HCT116 (cell line): Measurements from ENCODE around the gene OPN3. TPM values are rescaled to one million over a fixed set of nuclear protein-coding genes. Genes with fewer than 3 reads are reported as not detected.

Experiments
- ATAC-seq: fragments of 200-7000 bp; cut with Tn5 transposase; 2 replicates; pipeline ENCODE4 v1.9.1; 2020; ENCODE audit warnings: mild to moderate bottlenecking, moderate library complexity
- BruUV-seq: library from RNA; stranded (reverse); fragments of 400-500 nt; replicated peaks from 2 replicates; lab custom pipeline; 2021; lab: Mats Ljungman, UMichigan
- CTCF ChIA-PET: fragments of 300-600 bp; sonication (Branson Sonifier 250); formaldehyde crosslinking; loops from one replicate; lab custom pipeline; 2021; ENCODE audit warnings: antibody characterized with exemption; lab: Charles Lee
- POLR2A ChIA-PET: fragments of 300-600, 350-600 bp; sonication (Branson Sonifier 250); formaldehyde crosslinking; loops from one replicate; lab custom pipeline; 2021; ENCODE audit warnings: antibody characterized with exemption; lab: Charles Lee
- RAD21 ChIA-PET, 2 experiments: fragments of 300-600 bp; sonication (Branson Sonifier 250); formaldehyde crosslinking; loops; one replicate each; lab custom pipeline; 2023; ENCODE audit warnings: low total read pairs in 2 of 2; ENCODE audit not compliant: uncharacterized antibody in 2 of 2, unreplicated experiment in 2 of 2, low non-redundant PET in 1 of 2; lab: Charles Lee
- DNase-seq: peaks from one replicate; pipeline ENCODE4 v3.0.0-alpha.2; 2010; ENCODE audit warnings: low read depth, low spot score
- H2AFZ ChIP-seq: fragments of 200-600 bp; shearing (Covaris generic), sonication (generic); 2 replicates; pipeline ENCODE4 v1.6.1; 2017; ENCODE audit warnings: low read depth, mixed run types, mixed read lengths, antibody characterized with exemption, low read length; ENCODE audit not compliant: poor library complexity, severe bottlenecking
- H3K27ac ChIP-seq: 2 replicates; pipeline ENCODE4 v1.5.1; 2012; ENCODE audit warnings: low read depth, low read length
- H3K27me3 ChIP-seq: fragments of 200-600 bp; sonication (generic); 2 replicates; pipeline ENCODE4 v1.6.1; 2016; ENCODE audit warnings: mixed run types, low read length, mixed read lengths; ENCODE audit not compliant: insufficient read depth
- H3K36me3 ChIP-seq, 2 experiments: fragments of 200-500 bp in 1 of 2; fragments of 200-600 bp in 1 of 2; sonication (Bioruptor generic) in 1 of 2; sonication (generic) in 1 of 2; 2 replicates each; pipeline versions ENCODE4 v1.5.1 to v1.6.1; 2014 to 2016; ENCODE audit warnings: low read length in 2 of 2, inconsistent platforms in 1 of 2, mixed read lengths in 1 of 2, mixed run types in 1 of 2; ENCODE audit not compliant: insufficient read depth in 2 of 2, control insufficient read depth in 1 of 2
- H3K4me1 ChIP-seq, 2 experiments: fragments of 200-600 bp in 1 of 2; sonication (generic) in 1 of 2; 2 replicates each; pipeline versions ENCODE4 v1.5.1 to v1.6.1; 2012 to 2017; ENCODE audit warnings: low read length in 2 of 2, inconsistent platforms in 1 of 2, mild to moderate bottlenecking in 1 of 2, mixed read lengths in 1 of 2, mixed run types in 1 of 2, moderate library complexity in 1 of 2; ENCODE audit not compliant: insufficient read depth in 2 of 2, control insufficient read depth in 1 of 2
- H3K4me2 ChIP-seq: fragments of 200-600 bp; sonication (generic); 2 replicates; pipeline ENCODE4 v1.6.1; 2017; ENCODE audit warnings: mixed run types, low read length, mixed read lengths
- H3K4me3 ChIP-seq, 2 experiments: fragments of 200-600 bp in 1 of 2; sonication (generic) in 1 of 2; replicated peaks in 1 of 2; 2 replicates each; pipeline ENCODE4 v1.5.1; 2011 to 2016; ENCODE audit warnings: low read length in 2 of 2, control low read depth in 1 of 2, low read depth in 1 of 2, mild to moderate bottlenecking in 1 of 2, mixed read lengths in 1 of 2, mixed run types in 1 of 2
- H3K79me2 ChIP-seq: fragments of 200-600 bp; sonication (generic); 2 replicates; pipeline ENCODE4 v1.6.1; 2017; ENCODE audit warnings: mild to moderate bottlenecking, mixed run types, low read length, moderate library complexity, mixed read lengths; ENCODE audit not compliant: insufficient read depth
- H3K9ac ChIP-seq: fragments of 200-600 bp; sonication (generic); 2 replicates; pipeline ENCODE4 v1.6.1; 2016; ENCODE audit warnings: low read length, mixed read lengths
- H3K9me2 ChIP-seq: fragments of 200-600 bp; sonication (generic), shearing (Covaris generic); 2 replicates; pipeline ENCODE4 v1.6.1; 2017; ENCODE audit warnings: mixed run types, mild to moderate bottlenecking, moderate library complexity; ENCODE audit not compliant: insufficient read depth
- H3K9me3 ChIP-seq, 2 experiments: fragments of 200-500 bp in 1 of 2; fragments of 200-600 bp in 1 of 2; sonication (Bioruptor generic) in 1 of 2; sonication (generic) in 1 of 2; 2 replicates each; pipeline ENCODE4 v1.6.1; 2014 to 2017; ENCODE audit warnings: low read length in 2 of 2, mixed read lengths in 2 of 2, inconsistent platforms in 1 of 2, low read depth in 1 of 2, mild to moderate bottlenecking in 1 of 2, mixed run types in 1 of 2, moderate library complexity in 1 of 2; ENCODE audit not compliant: control insufficient read depth in 1 of 2, insufficient read depth in 1 of 2
- H4K20me1 ChIP-seq: fragments of 200-600 bp; sonication (generic), shearing (Covaris generic); 2 replicates; pipeline ENCODE4 v1.6.1; 2017; ENCODE audit warnings: mixed run types, mild to moderate bottlenecking, moderate library complexity; ENCODE audit not compliant: insufficient read depth
- CBX3 ChIP-seq: IDR thresholded peaks from 2 replicates; pipeline ENCODE4 v1.6.1; 2012; ENCODE audit warnings: low read depth
- CEBPB ChIP-seq: IDR thresholded peaks from 2 replicates; pipeline ENCODE4 v1.6.1; 2012; ENCODE audit warnings: low read depth
- ELF1 ChIP-seq: IDR thresholded peaks from 2 replicates; pipeline ENCODE4 v1.6.1; 2012; ENCODE audit warnings: low read depth, borderline replicate concordance
- EZH2 ChIP-seq: fragments of 200-600 bp; sonication (generic); IDR thresholded peaks from 2 replicates; pipeline ENCODE4 v1.6.1; 2017; ENCODE audit warnings: antibody characterized with exemption, mixed run types
- FOSL1 ChIP-seq: IDR thresholded peaks from 2 replicates; pipeline ENCODE4 v1.6.1; 2012; ENCODE audit warnings: low read depth
- MAX ChIP-seq: IDR thresholded peaks from 2 replicates; pipeline ENCODE4 v1.6.1; 2012
- POLR2AphosphoS5 ChIP-seq: IDR thresholded peaks from 2 replicates; pipeline ENCODE4 v1.6.1; 2011; ENCODE audit warnings: mild to moderate bottlenecking, low read depth, low read length, moderate library complexity
- RAD21 ChIP-seq: IDR thresholded peaks from 2 replicates; pipeline ENCODE4 v1.6.1; 2012; ENCODE audit warnings: low read depth, mild to moderate bottlenecking
- SP1 ChIP-seq: IDR thresholded peaks from 2 replicates; pipeline ENCODE4 v1.6.1; 2012; ENCODE audit warnings: low read depth
- SRF ChIP-seq: IDR thresholded peaks from 2 replicates; pipeline ENCODE4 v1.6.1; 2012; ENCODE audit warnings: low read depth
- TCF7L2 ChIP-seq: IDR thresholded peaks from 2 replicates; pipeline ENCODE4 v1.7.0; 2011; ENCODE audit warnings: borderline replicate concordance, inconsistent platforms; ENCODE audit not compliant: insufficient read depth, insufficient read length; ENCODE audit errors: extremely low read depth
- YY1 ChIP-seq: IDR thresholded peaks from 2 replicates; pipeline ENCODE4 v1.6.1; 2011; ENCODE audit warnings: low read length, low read depth, moderate library complexity, mild to moderate bottlenecking; ENCODE audit not compliant: insufficient replicate concordance; ENCODE audit errors: extremely low read depth
- ZFX ChIP-seq: fragments of 450-650 bp; IDR thresholded peaks from 2 replicates; pipeline ENCODE4 v1.6.1; 2017
- intact Hi-C: fragments of 100-400 bp; cut with micrococcal nuclease; formaldehyde crosslinking; loops from 2 replicates; pipeline ENCODE4 v1.10.0; 2022
- total RNA-seq: library from RNA; stranded (reverse); gene quantifications from one replicate; pipeline ENCODE4 v1.2.1, GENCODE V29; 2021; ENCODE audit not compliant: unreplicated experiment
- TF ChIP-seq, protein P1 (sequence below): IDR thresholded peaks from 2 replicates; pipeline ENCODE4 v1.6.1; 2012
- TF ChIP-seq, protein P2 (sequence below): IDR thresholded peaks from 2 replicates; pipeline ENCODE4 v1.6.1; 2011; ENCODE audit warnings: mild to moderate bottlenecking, low read length, moderate library complexity; ENCODE audit not compliant: insufficient replicate concordance; ENCODE audit errors: extremely low read depth

The OPN3 gene
- total RNA-seq, 1 experiment from 2014 or later, result 6.1 TPM

- peak overlapping the region; percentile 75 to 88 for H3K4me3 ChIP-seq
- peaks cover 7 to 9% of the 10 kb centered on the region in 2 experiments; a peak in 3 of 4 replicates for H3K36me3 ChIP-seq
- ChIA-PET POLR2A (interaction anchor here (0.9 to 1.2 kb wide), 3 partner anchors 10 to 120 kb away, joined by 4 to 5 read pairs (median 5); partner anchors contain the start of gene FH), RAD21 (no interaction called here), CTCF (interaction anchor here (1.5 kb wide), 1 partner anchor 29 kb away, joined by 5 read pairs; no protein-coding TSS in a partner anchor)
- DNase-seq (no peak), ATAC-seq (peak; percentile 69)
- H2AFZ ChIP-seq, result no peak overlapping the region
- H4K20me1 ChIP-seq, result no peaks in the 10 kb centered on the region
- peaks cover 21% of the 10 kb centered on the region; the same call in 1 of the 2 replicates for H3K79me2 ChIP-seq
- H3K4me1 ChIP-seq, result peaks cover 5 to 29% of the 10 kb centered on the region in 2 experiments; a peak in 3 of 4 replicates
- peak overlapping the region; percentile 81 for H3K4me2 ChIP-seq
- no TSS peak for BruUV-seq
- no peak for TF ChIP-seq RAD21
- no peak for TF ChIP-seq ZFX
- no peak for TF ChIP-seq CBX3
- TF ChIP-seq, protein P1, sequence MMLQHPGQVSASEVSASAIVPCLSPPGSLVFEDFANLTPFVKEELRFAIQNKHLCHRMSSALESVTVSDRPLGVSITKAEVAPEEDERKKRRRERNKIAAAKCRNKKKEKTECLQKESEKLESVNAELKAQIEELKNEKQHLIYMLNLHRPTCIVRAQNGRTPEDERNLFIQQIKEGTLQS, result no peak
- no peak; the same call in 1 of the 2 replicates for TF ChIP-seq MAX
- TF ChIP-seq POLR2AphosphoS5, result no peak
- TF ChIP-seq SRF, result no peak
- no peak for TF ChIP-seq CEBPB
- TF ChIP-seq TCF7L2, result no peak
- TF ChIP-seq FOSL1, result no peak
- no peak for TF ChIP-seq YY1
- no peak for TF ChIP-seq SP1
- TF ChIP-seq ELF1, result no peak
- no peak for TF ChIP-seq EZH2
- TF ChIP-seq, protein P2, sequence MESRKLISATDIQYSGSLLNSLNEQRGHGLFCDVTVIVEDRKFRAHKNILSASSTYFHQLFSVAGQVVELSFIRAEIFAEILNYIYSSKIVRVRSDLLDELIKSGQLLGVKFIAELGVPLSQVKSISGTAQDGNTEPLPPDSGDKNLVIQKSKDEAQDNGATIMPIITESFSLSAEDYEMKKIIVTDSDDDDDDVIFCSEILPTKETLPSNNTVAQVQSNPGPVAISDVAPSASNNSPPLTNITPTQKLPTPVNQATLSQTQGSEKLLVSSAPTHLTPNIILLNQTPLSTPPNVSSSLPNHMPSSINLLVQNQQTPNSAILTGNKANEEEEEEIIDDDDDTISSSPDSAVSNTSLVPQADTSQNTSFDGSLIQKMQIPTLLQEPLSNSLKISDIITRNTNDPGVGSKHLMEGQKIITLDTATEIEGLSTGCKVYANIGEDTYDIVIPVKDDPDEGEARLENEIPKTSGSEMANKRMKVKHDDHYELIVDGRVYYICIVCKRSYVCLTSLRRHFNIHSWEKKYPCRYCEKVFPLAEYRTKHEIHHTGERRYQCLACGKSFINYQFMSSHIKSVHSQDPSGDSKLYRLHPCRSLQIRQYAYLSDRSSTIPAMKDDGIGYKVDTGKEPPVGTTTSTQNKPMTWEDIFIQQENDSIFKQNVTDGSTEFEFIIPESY, result no peak
- H3K9me2 ChIP-seq, result no peaks in the 10 kb centered on the region
- intact Hi-C loops, result no loop called here
- H3K27me3 ChIP-seq, result no peaks in the 10 kb centered on the region
- peak overlapping the region; percentile 57 for H3K27ac ChIP-seq
- no peaks in the 10 kb centered on the region for H3K9me3 ChIP-seq
- H3K9ac ChIP-seq, result peak overlapping the region; percentile 74
These were observed 483 bp downstream of the OPN3 start for GRCh38 chr1:241639623-241640148.
